ENCODE data around the gene PPTC7. TPM values are rescaled to one million over a fixed set of nuclear protein-coding genes. Genes with fewer than 3 reads are reported as not detected.
"Not testable (repeated sequence)": the region's sequence is repeated elsewhere in the genome, so short reads cannot be mapped to it uniquely, and the experiment has no call there.

PPTC7 gene
- total and polyA plus RNA-seq, 2 of the 8 experiments (the other 6 are each of a cell fraction or from before 2014, with no cell fraction given) = 8.1 to 15.9 TPM

DNA sequence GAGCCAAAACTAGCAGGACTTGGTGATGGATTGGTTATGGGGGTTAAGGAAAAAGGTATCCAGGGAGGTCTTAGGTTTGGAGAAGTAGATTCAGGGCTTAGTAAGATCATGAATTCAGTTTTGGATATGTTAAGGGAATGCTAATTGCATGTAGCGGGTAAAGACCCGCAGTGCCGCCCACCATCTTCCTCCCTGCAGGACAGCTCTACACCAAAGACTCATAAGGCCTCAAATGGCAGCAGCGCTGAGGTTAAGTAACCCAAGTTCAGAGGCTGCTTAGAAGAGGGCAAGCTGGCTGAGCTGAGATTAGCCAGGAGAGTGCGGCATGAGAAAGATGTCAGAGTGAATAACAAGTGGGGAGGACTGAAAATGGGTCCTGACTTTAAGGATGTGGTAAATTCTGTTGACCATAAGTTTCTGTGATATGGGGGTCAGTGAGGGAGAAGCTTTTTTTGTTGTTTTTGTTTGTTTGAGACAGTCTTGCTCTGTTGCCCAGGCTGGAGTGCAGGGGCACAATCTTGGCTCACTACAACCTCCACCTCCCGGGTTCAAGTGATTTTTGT is 54.8 kb downstream of the PPTC7 start (continued):
- no peak for TF ChIP-seq GTF2F1 (IDR thresholded peaks at IDR 0.05; ENCODE audit: borderline replicate concordance, low read depth, low read length)
- no peak for TF ChIP-seq BCL11A (IDR thresholded peaks at IDR 0.05; ENCODE audit: low read depth in 2 of 2, low read length in 2 of 2)
- no peak for TF ChIP-seq SIX5 (IDR thresholded peaks at IDR 0.05; ENCODE audit: low read depth, low read length)
- no peak for TF ChIP-seq CTBP2 (IDR thresholded peaks at IDR 0.05; ENCODE audit: borderline replicate concordance, insufficient read depth, insufficient read length, low read length)
- TF ChIP-seq BRCA1 (IDR thresholded peaks at IDR 0.05; ENCODE audit: low read depth, low read length) = no peak
- TF ChIP-seq PHF8 (conservative IDR thresholded peaks at IDR 0.05; ENCODE audit: low read depth, low read length) = no peak
- TF ChIP-seq FOSL1 (IDR thresholded peaks at IDR 0.05; ENCODE audit: insufficient read depth, low read depth, low read length) = no peak
- no peak for TF ChIP-seq MAFK (IDR thresholded peaks at IDR 0.05; ENCODE audit: low read depth, low read length)
- no peak for TF ChIP-seq SP4 (IDR thresholded peaks at IDR 0.05; ENCODE audit: low read length)

DNA sequence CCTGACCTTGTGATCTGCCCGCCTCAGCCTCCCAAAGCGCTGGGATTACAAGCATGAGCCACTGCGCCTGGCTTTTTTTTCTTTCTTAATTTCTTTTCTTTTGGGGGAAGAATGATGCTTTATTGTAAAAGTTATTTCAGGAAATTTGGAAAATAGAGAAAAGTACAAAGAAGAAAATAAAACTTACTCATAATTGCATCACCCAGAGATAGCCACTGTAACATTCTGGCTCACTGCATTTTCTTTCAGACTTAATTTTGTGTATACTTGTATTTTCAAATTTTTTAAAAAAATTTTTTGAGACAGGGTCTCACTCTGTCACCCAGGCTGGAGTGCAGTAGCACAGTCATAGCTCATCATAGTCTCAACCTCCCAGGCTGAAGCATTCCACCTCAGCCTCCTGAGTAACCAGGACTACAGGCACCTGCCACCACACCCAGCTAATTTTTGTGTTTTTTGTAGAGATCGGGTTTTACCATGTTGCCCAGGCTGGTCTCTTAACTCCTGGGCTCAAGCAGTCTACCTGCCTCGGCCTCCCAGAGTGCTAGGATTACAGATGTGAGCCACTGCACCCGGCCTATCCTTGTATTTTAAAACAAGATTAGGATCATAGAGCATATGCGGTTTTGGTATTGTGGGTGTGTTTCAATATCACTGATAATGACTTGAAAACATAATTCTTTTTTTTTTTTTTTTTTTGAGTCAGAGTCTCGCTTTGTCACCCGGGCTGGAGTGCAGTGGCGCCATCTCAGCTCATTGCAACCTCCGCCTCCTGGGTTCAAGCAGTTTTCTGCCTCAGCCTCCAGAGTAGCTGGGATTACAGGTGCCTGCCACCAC is 62.0 kb downstream of the PPTC7 start:
- H2BK12ac ChIP-seq (ENCODE audit: low read depth, low read length); H2BK5ac ChIP-seq (ENCODE audit: low read depth, low read length); H4K8ac ChIP-seq (ENCODE audit: extremely low read depth, insufficient read depth, low read length); H2BK120ac ChIP-seq (replicated peaks; ENCODE audit: low read depth, low read length); H3K36me3 ChIP-seq (ENCODE audit: control insufficient read depth in 2 of 4, insufficient read depth in 4 of 4, low read length in 3 of 4); H3K56ac ChIP-seq (replicated peaks; ENCODE audit: insufficient read length, low read depth, low read length); H4K91ac ChIP-seq (replicated peaks; ENCODE audit: insufficient read length, low read length); H2BK15ac ChIP-seq (ENCODE audit: low read length); H4K20me1 ChIP-seq (replicated peaks in 1 of 2; ENCODE audit: control insufficient read depth in 1 of 2, insufficient read depth in 2 of 2, low read length in 2 of 2); H3K79me2 ChIP-seq (ENCODE audit: control insufficient read depth in 1 of 2, insufficient read depth in 2 of 2, low read length in 2 of 2); H3K27me3 ChIP-seq (replicated peaks in 1 of 4; ENCODE audit: control insufficient read depth in 3 of 4, extremely low read depth in 1 of 4, insufficient read depth in 3 of 4, low read length in 3 of 4); H3K9ac ChIP-seq (replicated peaks in 1 of 4; ENCODE audit: extremely low read depth in 1 of 4, low read depth in 3 of 4, low read length in 3 of 4); H3K4me2 ChIP-seq (ENCODE audit: insufficient read depth in 1 of 2, low read depth in 2 of 2, low read length in 2 of 2); H4K5ac ChIP-seq (ENCODE audit: insufficient read length, low read depth, low read length); DNase-seq (ENCODE audit: low read depth in 1 of 2, low spot score in 2 of 2); POLR2A ChIA-PET (ENCODE audit: partially characterized antibody); H3K4me1 ChIP-seq (replicated peaks in 1 of 4; ENCODE audit: control insufficient read depth in 3 of 4, insufficient read depth in 4 of 4, low read length in 3 of 4); H2AFZ ChIP-seq (ENCODE audit: low read length); H2BK20ac ChIP-seq (ENCODE audit: low read length); H3K23me2 ChIP-seq (ENCODE audit: low read depth, low read length); H3K23ac ChIP-seq (ENCODE audit: insufficient read length); H3K4ac ChIP-seq (replicated peaks; ENCODE audit: insufficient read length, low read depth, low read length); H3K27ac ChIP-seq (ENCODE audit: low read depth, low read length); H3K4me3 ChIP-seq (ENCODE audit: extremely low read depth in 1 of 4, insufficient read depth in 2 of 4, low read depth in 3 of 4, low read length in 4 of 4); H3K9me3 ChIP-seq (ENCODE audit: insufficient read depth in 2 of 2, low read depth in 1 of 2, low read length in 1 of 2); FAIRE-seq; H3K18ac ChIP-seq (ENCODE audit: extremely low read depth, low read length); H3K79me1 ChIP-seq (ENCODE audit: low read depth, low read length); H3K14ac ChIP-seq (ENCODE audit: insufficient read length); H2AK5ac ChIP-seq (ENCODE audit: low read depth, low read length): not testable (repeated sequence)
- 88% methylated on average over 10 of the region's 11 CpGs; no CpG with 5 or more reads in 1 of the 2 experiments for WGBS, 2 experiments (ENCODE audit: extremely low coverage in 1 of 2, insufficient coverage in 1 of 2, insufficient read length in 1 of 2, insufficient replicate concordance in 2 of 2, low coverage in 1 of 2, low lambda C conversion rate in 2 of 2, missing lambda C conversion rate in 1 of 2)
- CTCF ChIA-PET (ENCODE audit: partially characterized antibody) = interaction anchor here (1.0 to 1.4 kb wide), 2 partner anchors 12 to 13 kb away, joined by 3 read pairs; no protein-coding TSS in a partner anchor
